ENCODE results near the gene NFKBIE. TPM values are rescaled to one million over a fixed set of nuclear protein-coding genes. Genes with fewer than 3 reads are reported as not detected.

NFKBIE gene
- total RNA-seq, 1 experiment from 2014 or later = 7.4 TPM

DNA sequence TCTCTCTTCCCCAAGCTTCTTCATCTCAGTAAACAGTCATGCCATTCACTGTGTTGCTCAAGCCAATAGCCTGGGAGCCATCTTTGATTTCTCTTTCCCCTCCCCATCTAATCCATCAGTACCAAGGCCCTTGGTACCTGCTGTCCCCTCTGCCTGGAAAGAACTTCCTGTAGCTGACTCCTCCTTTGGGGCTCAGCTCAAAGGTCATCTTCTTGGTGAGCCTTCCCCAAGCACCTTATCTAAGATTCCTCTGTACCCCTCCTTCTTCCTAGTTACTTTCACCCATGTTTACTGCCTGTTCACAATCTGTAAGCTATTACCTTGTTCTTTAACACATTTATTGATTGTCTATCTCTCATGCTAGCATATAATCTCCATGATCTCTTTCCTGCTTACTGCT, 44.3 kb upstream of the NFKBIE start:
- no peaks in the 10 kb centered on the region for H3F3A ChIP-seq (ENCODE audit: low read length, unreplicated experiment)
- no peak for DNase-seq
- H4K20me1 ChIP-seq (ENCODE audit: low read length) = no peaks in the 10 kb centered on the region
- peaks cover 6% of the 10 kb centered on the region for H3K4me1 ChIP-seq (ENCODE audit: insufficient read depth, low read length)
- no peak overlapping the region for H3K4me3 ChIP-seq (ENCODE audit: low read length)
- no peak for ATAC-seq
- no peak overlapping the region for H3K4me2 ChIP-seq (ENCODE audit: low read length)
- no TSS peak for BruUV-seq (replicated peaks)
- H3K27me3 ChIP-seq (ENCODE audit: low read length) = no peaks in the 10 kb centered on the region
- H2AFZ ChIP-seq (ENCODE audit: low read length) = no peak overlapping the region
- intact Hi-C loops (cut with micrococcal nuclease) = no loop called here
- no peaks in the 10 kb centered on the region for H3K9me3 ChIP-seq (ENCODE audit: low read length)
- ChIA-PET POLR2A (ENCODE audit: unreplicated experiment) (no interaction called here), CTCF (no interaction called here)
- H3K27ac ChIP-seq (ENCODE audit: low read length) = no peak overlapping the region
- H3K9me2 ChIP-seq (replicated peaks; ENCODE audit: low read length) = no peaks in the 10 kb centered on the region
- peaks cover 16% of the 10 kb centered on the region for H3K79me2 ChIP-seq (ENCODE audit: low read length)
- no peak overlapping the region for H3K9ac ChIP-seq (ENCODE audit: low read length)
- peaks cover 34% of the 10 kb centered on the region for H3K36me3 ChIP-seq (ENCODE audit: low read depth, low read length)
- TF ChIP-seq EZH2phosphoT487 (IDR thresholded peaks at IDR 0.05; ENCODE audit: borderline replicate concordance, low read length) (no peak), EZH2 (IDR thresholded peaks at IDR 0.05; ENCODE audit: low read length, unreplicated experiment) (no peak)
- TF ChIP-seq, protein P1, sequence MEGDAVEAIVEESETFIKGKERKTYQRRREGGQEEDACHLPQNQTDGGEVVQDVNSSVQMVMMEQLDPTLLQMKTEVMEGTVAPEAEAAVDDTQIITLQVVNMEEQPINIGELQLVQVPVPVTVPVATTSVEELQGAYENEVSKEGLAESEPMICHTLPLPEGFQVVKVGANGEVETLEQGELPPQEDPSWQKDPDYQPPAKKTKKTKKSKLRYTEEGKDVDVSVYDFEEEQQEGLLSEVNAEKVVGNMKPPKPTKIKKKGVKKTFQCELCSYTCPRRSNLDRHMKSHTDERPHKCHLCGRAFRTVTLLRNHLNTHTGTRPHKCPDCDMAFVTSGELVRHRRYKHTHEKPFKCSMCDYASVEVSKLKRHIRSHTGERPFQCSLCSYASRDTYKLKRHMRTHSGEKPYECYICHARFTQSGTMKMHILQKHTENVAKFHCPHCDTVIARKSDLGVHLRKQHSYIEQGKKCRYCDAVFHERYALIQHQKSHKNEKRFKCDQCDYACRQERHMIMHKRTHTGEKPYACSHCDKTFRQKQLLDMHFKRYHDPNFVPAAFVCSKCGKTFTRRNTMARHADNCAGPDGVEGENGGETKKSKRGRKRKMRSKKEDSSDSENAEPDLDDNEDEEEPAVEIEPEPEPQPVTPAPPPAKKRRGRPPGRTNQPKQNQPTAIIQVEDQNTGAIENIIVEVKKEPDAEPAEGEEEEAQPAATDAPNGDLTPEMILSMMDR (conservative IDR thresholded peaks at IDR 0.05; ENCODE audit: low read depth, low read length) = no peak

DNA sequence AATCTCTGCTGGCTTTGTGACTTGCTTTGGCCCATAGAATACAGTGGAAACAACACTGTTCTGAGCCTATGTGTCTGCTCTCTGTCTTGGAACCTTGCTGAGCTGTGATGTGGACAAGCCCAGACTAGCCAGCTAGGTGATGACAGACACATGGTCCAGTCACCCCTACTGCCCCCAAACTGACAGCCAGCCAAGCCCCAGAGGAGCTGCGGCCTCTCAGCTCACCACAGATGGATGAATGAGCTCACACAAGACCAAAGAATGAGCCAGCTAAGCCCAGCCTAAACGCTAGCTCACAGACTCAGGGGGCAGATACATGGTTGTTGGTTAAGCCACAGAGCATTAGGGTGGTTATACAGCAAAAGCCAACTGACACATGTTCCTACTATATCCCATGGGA, 43.7 kb upstream of the NFKBIE start:
- CTCF ChIA-PET = no interaction called here
- TF ChIP-seq EZH2phosphoT487 (IDR thresholded peaks at IDR 0.05; ENCODE audit: borderline replicate concordance, low read length) (no peak), EZH2 (IDR thresholded peaks at IDR 0.05; ENCODE audit: low read length, unreplicated experiment) (no peak)
- TF ChIP-seq, protein P1 (conservative IDR thresholded peaks at IDR 0.05; ENCODE audit: low read depth, low read length) = no peak
- intact Hi-C loops (cut with micrococcal nuclease) = no loop called here

DNA sequence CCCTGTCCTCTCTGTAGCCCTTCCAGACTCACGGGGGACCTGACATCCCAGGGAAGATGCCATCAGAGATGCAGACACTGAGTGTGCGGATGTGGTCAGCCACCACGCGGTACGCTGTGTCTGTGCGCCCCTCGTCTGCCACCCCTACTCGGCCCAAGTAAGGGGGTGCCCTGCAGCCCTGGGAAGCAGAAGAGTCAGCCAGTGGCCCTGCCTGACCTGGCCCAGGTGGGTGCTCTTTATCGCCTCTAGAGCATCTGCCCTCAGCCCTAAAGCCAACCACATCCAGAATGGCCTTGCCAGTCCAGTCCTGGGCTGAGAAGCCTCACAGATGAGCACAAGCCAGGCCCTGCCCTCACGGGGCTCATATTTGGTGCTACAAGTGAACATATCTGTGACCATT, 41.9 kb upstream of the NFKBIE start:
- no peak overlapping the region for H2AFZ ChIP-seq (ENCODE audit: low read length)
- no peak overlapping the region for H3K4me2 ChIP-seq (ENCODE audit: low read length)
- no peak overlapping the region for H3K27ac ChIP-seq (ENCODE audit: low read length)
- peaks cover 4% of the 10 kb centered on the region for H3K4me1 ChIP-seq (ENCODE audit: insufficient read depth, low read length)
- CTCF ChIA-PET = no interaction called here
- H3K36me3 ChIP-seq (ENCODE audit: low read depth, low read length) = peaks cover 49% of the 10 kb centered on the region
- H3K9me2 ChIP-seq (replicated peaks; ENCODE audit: low read length) = no peaks in the 10 kb centered on the region
- POLR2A ChIA-PET (ENCODE audit: unreplicated experiment) = no interaction called here
- H3F3A ChIP-seq (ENCODE audit: low read length, unreplicated experiment) = no peaks in the 10 kb centered on the region
- H3K9me3 ChIP-seq (ENCODE audit: low read length) = no peaks in the 10 kb centered on the region
- no peak overlapping the region for H3K4me3 ChIP-seq (ENCODE audit: low read length)
- BruUV-seq (replicated peaks) = no TSS peak
- H3K27me3 ChIP-seq (ENCODE audit: low read length) = no peaks in the 10 kb centered on the region
- intact Hi-C loops (cut with micrococcal nuclease) = no loop called here
- TF ChIP-seq EZH2 (IDR thresholded peaks at IDR 0.05; ENCODE audit: low read length, unreplicated experiment) = no peak
- no peak for TF ChIP-seq EZH2phosphoT487 (IDR thresholded peaks at IDR 0.05; ENCODE audit: borderline replicate concordance, low read length)
- TF ChIP-seq, protein P1 (conservative IDR thresholded peaks at IDR 0.05; ENCODE audit: low read depth, low read length) = no peak
- no peaks in the 10 kb centered on the region for H4K20me1 ChIP-seq (ENCODE audit: low read length)
- DNase-seq = no peak
- H3K9ac ChIP-seq (ENCODE audit: low read length) = no peak overlapping the region
- H3K79me2 ChIP-seq (ENCODE audit: low read length) = peaks cover 8% of the 10 kb centered on the region
- ATAC-seq = no peak

More for the DNA sequence above, 43.7 kb upstream of the NFKBIE start:
- Histone ChIP-seq H3K4me3 (ENCODE audit: low read length) (no peak overlapping the region), H3K9ac (ENCODE audit: low read length) (no peak overlapping the region), H3K4me1 (ENCODE audit: insufficient read depth, low read length) (peaks cover 6% of the 10 kb centered on the region), H3K4me2 (ENCODE audit: low read length) (no peak overlapping the region), H3K27me3 (ENCODE audit: low read length) (no peaks in the 10 kb centered on the region), H2AFZ (ENCODE audit: low read length) (no peak overlapping the region), H3F3A (ENCODE audit: low read length, unreplicated experiment) (no peaks in the 10 kb centered on the region), H3K79me2 (ENCODE audit: low read length) (peaks cover 16% of the 10 kb centered on the region), H3K9me2 (replicated peaks; ENCODE audit: low read length) (no peaks in the 10 kb centered on the region), H4K20me1 (ENCODE audit: low read length) (no peaks in the 10 kb centered on the region), H3K9me3 (ENCODE audit: low read length) (no peaks in the 10 kb centered on the region), H3K27ac (ENCODE audit: low read length) (no peak overlapping the region), H3K36me3 (ENCODE audit: low read depth, low read length) (peaks cover 39% of the 10 kb centered on the region)
- BruUV-seq (replicated peaks) = no TSS peak
- no peak for DNase-seq
- ATAC-seq = no peak
- POLR2A ChIA-PET (ENCODE audit: unreplicated experiment) = no interaction called here
